Tibial nerve (tissue), 4 donors: ENCODE data around the gene UNC119.

Source experiments
- EP300 ChIP-seq, 2 donors: sonication (generic); formaldehyde crosslinking; IDR thresholded peaks; one replicate each; pipeline ENCODE4 v1.6.1; 2017; ENCODE audit warnings: antibody characterized with exemption in 2 of 2, mild to moderate bottlenecking in 1 of 2
- TF ChIP-seq, protein P1 (sequence below), 5 experiments: fragments of 200-600 bp in 3 of 5; fragments of 450-650 bp in 2 of 5; sonication (generic) in 3 of 5; IDR thresholded peaks; one replicate each; pipeline ENCODE4 v1.5.1; 2016 to 2019; ENCODE audit warnings: antibody characterized with exemption in 5 of 5, mild to moderate bottlenecking in 3 of 5, moderate library complexity in 2 of 5

DNA sequence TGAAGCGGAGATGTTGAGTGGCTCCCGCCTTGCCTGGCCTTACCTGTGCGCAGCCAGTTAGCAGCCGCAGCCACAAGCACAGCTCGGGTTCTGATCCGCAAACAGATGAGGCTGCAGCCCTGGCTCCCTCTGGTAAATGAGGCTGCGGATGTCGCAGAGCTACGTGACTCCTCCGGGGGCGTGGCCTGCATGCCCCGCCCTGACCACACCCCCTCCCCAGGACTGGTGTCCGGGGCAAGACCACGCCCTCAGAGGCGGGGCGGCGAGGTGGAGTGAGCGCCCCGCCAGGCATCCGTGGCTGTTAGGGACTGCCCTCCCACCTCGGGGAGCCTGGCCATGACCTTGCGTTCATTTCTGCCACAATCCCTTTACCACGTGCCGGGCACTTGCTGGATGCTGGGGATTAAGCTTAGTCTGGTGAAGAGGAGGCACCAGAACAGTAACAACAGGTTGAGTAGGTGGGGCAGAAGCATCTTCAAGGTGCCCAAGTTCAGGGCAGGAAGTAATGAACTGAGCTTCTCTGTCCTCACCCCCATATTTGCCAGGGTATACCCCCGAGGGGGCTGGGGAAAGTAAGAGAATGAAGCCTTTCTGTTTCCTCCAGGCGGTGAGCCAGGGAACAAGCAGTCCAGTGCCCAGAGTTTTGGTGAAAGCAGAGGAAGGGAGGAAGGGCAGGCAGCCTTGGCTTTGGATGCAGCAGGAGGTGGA is 24.5 kb upstream of the UNC119 start, which contains the start of gene ALDOC:
- TF ChIP-seq, protein P1, sequence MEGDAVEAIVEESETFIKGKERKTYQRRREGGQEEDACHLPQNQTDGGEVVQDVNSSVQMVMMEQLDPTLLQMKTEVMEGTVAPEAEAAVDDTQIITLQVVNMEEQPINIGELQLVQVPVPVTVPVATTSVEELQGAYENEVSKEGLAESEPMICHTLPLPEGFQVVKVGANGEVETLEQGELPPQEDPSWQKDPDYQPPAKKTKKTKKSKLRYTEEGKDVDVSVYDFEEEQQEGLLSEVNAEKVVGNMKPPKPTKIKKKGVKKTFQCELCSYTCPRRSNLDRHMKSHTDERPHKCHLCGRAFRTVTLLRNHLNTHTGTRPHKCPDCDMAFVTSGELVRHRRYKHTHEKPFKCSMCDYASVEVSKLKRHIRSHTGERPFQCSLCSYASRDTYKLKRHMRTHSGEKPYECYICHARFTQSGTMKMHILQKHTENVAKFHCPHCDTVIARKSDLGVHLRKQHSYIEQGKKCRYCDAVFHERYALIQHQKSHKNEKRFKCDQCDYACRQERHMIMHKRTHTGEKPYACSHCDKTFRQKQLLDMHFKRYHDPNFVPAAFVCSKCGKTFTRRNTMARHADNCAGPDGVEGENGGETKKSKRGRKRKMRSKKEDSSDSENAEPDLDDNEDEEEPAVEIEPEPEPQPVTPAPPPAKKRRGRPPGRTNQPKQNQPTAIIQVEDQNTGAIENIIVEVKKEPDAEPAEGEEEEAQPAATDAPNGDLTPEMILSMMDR (IDR thresholded peaks at IDR 0.05), result peak in 1 of 5 experiments; percentile 31
- TF ChIP-seq EP300 (IDR thresholded peaks at IDR 0.05), result peak; percentile 40 to 99
